Kidney (tissue), 14 donors: ENCODE data around the gene ARHGAP26. TPM values are rescaled to one million over a fixed set of nuclear protein-coding genes. Genes with fewer than 3 reads are reported as not detected.

ENCODE experiments used
- DNase-seq, 5 donors: peaks; one replicate each; pipeline ENCODE4 v3.0.0-alpha.2; 2013 to 2020
- FAIRE-seq: peaks from 2 replicates; lab custom pipeline; 2012; peaks lifted over from hg19 to GRCh38; lab: Jason Lieb, UNC
- H3K27ac ChIP-seq, 2 donors: one replicate each; pipeline ENCODE4 v1.7.0; 2013; ENCODE audit warnings: low read depth in 2 of 2, low read length in 2 of 2, inconsistent platforms in 1 of 2
- H3K27me3 ChIP-seq: one replicate; pipeline ENCODE4 v1.7.1; 2013; ENCODE audit warnings: low read length, inconsistent platforms; ENCODE audit not compliant: control insufficient read depth, insufficient read depth
- H3K36me3 ChIP-seq, 3 donors: one replicate each; pipeline versions ENCODE4 v1.7.0 to v1.7.1; 2013; ENCODE audit warnings: low read length in 3 of 3, control low read depth in 1 of 3, inconsistent platforms in 1 of 3; ENCODE audit not compliant: insufficient read depth in 3 of 3, control insufficient read depth in 2 of 3
- H3K4me1 ChIP-seq, 3 donors: one replicate each; pipeline versions ENCODE4 v1.7.0 to v1.7.1; 2013; ENCODE audit warnings: low read length in 3 of 3, inconsistent platforms in 1 of 3, low read depth in 1 of 3; ENCODE audit not compliant: control insufficient read depth in 2 of 3, insufficient read depth in 2 of 3
- H3K4me3 ChIP-seq, 3 donors: one replicate each; pipeline versions ENCODE4 v1.7.0 to v1.8.1; 2013; ENCODE audit warnings: low read length in 3 of 3, control low read depth in 1 of 3, inconsistent platforms in 1 of 3
- H3K9ac ChIP-seq, 3 donors: one replicate each; pipeline versions ENCODE4 v1.7.0 to v1.7.1; 2013; ENCODE audit warnings: low read length in 3 of 3, control low read depth in 1 of 3, inconsistent platforms in 1 of 3
- H3K9me3 ChIP-seq, 3 donors: one replicate each; pipeline versions ENCODE4 v1.7.0 to v1.7.1; 2013; ENCODE audit warnings: low read length in 3 of 3, control low read depth in 1 of 3, inconsistent platforms in 1 of 3; ENCODE audit not compliant: control insufficient read depth in 2 of 3, insufficient read depth in 1 of 3
- CTCF ChIP-seq: IDR thresholded peaks from 3 replicates; pipeline ENCODE4 v1.5.1; 2012; ENCODE audit warnings: mild to moderate bottlenecking, moderate library complexity, borderline replicate concordance; ENCODE audit not compliant: insufficient read depth; ENCODE audit errors: extremely low read depth
- intact Hi-C: fragments of 100-400 bp; cut with DNase I; formaldehyde crosslinking; loops from one replicate; pipeline ENCODE4 v1.11.1; 2022
- polyA plus RNA-seq: library from polyadenylated mRNA; stranded (reverse); fragments of 350-450 nt; fragmentation: Illumina TruSeq; extraction: RNeasy Lipid Tissue Mini Kit (QIAGEN cat#74804); gene quantifications from one replicate; pipeline ENCODE4 v1.2.3, GENCODE V29; 2014; ENCODE audit warnings: low read depth, low replicate concordance; ENCODE audit not compliant: insufficient read depth
- total RNA-seq: library from RNA; stranded (reverse); fragmentation: NEBNext Ultra II Directional; extraction: Animal tissue kit (Norgen Biotek cat#: 25700); gene quantifications from one replicate; pipeline ENCODE4 v1.2.1, GENCODE V29; 2021
- donor health status: control.
- donor health status: control.
- donor health status: control.
- donor health status: control.
- donor health status: control.
- donor health status: DM: yes; HTN: yes; CAD: no.
- donor health status: Normal renal cell carcinoma (clear cell type).

Gene ARHGAP26
- total and polyA plus RNA-seq, 2 donors from 2014 or later, result 2.5 to 85.7 TPM

GRCh38 chr5:142740474-142741242 is 29.5 kb upstream of the ARHGAP26 start:
- Histone ChIP-seq H3K9me3 (no peaks in the 10 kb centered on the region), H3K4me1 (no peaks in the 10 kb centered on the region), H3K27ac (no peak overlapping the region), H3K9ac (no peak overlapping the region), H3K4me3 (no peak overlapping the region), H3K27me3 (no peaks in the 10 kb centered on the region), H3K36me3 (no peaks in the 10 kb centered on the region)
- no peak for TF ChIP-seq CTCF
- FAIRE-seq (no peak), DNase-seq (no peak)
- intact Hi-C loops, result no loop called here

- no peaks in the 10 kb centered on the region for H3K36me3 ChIP-seq
- intact Hi-C loops, result no loop called here
- no peaks in the 10 kb centered on the region for H3K4me1 ChIP-seq
- DNase-seq (peak in 2 of 5 donors; percentile 10 to 52), FAIRE-seq (no peak)
- H3K27me3 ChIP-seq, result no peaks in the 10 kb centered on the region
- no peak overlapping the region for H3K9ac ChIP-seq
- no peak for TF ChIP-seq CTCF
- H3K27ac ChIP-seq, result peak overlapping the region in 1 of 2 donors; percentile 33
- no peaks in the 10 kb centered on the region for H3K9me3 ChIP-seq
- no peak overlapping the region for H3K4me3 ChIP-seq
These were observed 26.4 kb upstream of the ARHGAP26 start for GRCh38 chr5:142743592-142744441.

- no peaks in the 10 kb centered on the region for H3K4me1 ChIP-seq
- FAIRE-seq (no peak), DNase-seq (no peak)
- H3K4me3 ChIP-seq, result no peak overlapping the region
- TF ChIP-seq CTCF, result no peak
- no peak overlapping the region for H3K27ac ChIP-seq
- no peaks in the 10 kb centered on the region for H3K27me3 ChIP-seq
- no peaks in the 10 kb centered on the region for H3K9me3 ChIP-seq
- no peak overlapping the region for H3K9ac ChIP-seq
- H3K36me3 ChIP-seq, result no peaks in the 10 kb centered on the region
- intact Hi-C loops, result no loop called here
These were observed 24.9 kb upstream of the ARHGAP26 start for GRCh38 chr5:142745268-142745667.
